ENCODE data around the gene TAAR6. TPM values are rescaled to one million over a fixed set of nuclear protein-coding genes. Genes with fewer than 3 reads are reported as not detected.

Gene TAAR6
- total and polyA plus RNA-seq, 2 of the 8 experiments (the other 6 are each of a cell fraction or from before 2014, with no cell fraction given), result 0.06 TPM; not detected in 1

GRCh38 chr6:132567566-132567965, 2.6 kb upstream of the TAAR6 start (continued):
- TF ChIP-seq TAF1 (IDR thresholded peaks at IDR 0.05; ENCODE audit: low read depth, low read length), result no peak
- TF ChIP-seq RXRA (IDR thresholded peaks at IDR 0.05; ENCODE audit: insufficient read depth, low read depth, low read length), result no peak
- TF ChIP-seq ZNF274 (IDR thresholded peaks at IDR 0.05; ENCODE audit: borderline replicate concordance, extremely low read depth, low read length), result no peak
